Right lung (tissue), 5 donors: ENCODE data around the gene PIAS3. TPM values are rescaled to one million over a fixed set of nuclear protein-coding genes. Genes with fewer than 3 reads are reported as not detected.
"Not testable (repeated sequence)": the region's sequence is repeated elsewhere in the genome, so short reads cannot be mapped to it uniquely, and the experiment has no call there.

ENCODE experiments used
- DNase-seq, 2 donors: peaks; one replicate each; pipeline ENCODE4 v3.0.0-alpha.2; 2013
- polyA plus RNA-seq, 5 donors: library from polyadenylated mRNA; unstranded; fragments of 120-200 nt; gene quantifications; one replicate each; pipeline versions ENCODE4 v1.2.1 to v1.2.3, GENCODE V29; 2013; ENCODE audit warnings: inconsistent platforms in 1 of 5, low replicate concordance in 1 of 5; ENCODE audit not compliant: insufficient read length in 5 of 5, insufficient read depth in 1 of 5

PIAS3 gene
- polyA plus RNA-seq, 5 donors: 60.7 to 87.1 (median 79.4) TPM

- DNase-seq: no peak
These were observed 19.8 kb upstream of the PIAS3 start for GRCh38 chr1:145878724-145879123.

GRCh38 chr1:145877923-145878486 is 19.1 kb upstream of the PIAS3 start:
- no peak for DNase-seq

- no peak for DNase-seq
These were observed 15.8 kb upstream of the PIAS3 start for GRCh38 chr1:145874646-145875045.

- peak; percentile 60 to 68 for DNase-seq
These were observed 13.4 kb upstream of the PIAS3 start for GRCh38 chr1:145871994-145872924.

GRCh38 chr1:145868232-145868631 is 9.4 kb upstream of the PIAS3 start:
- DNase-seq: no peak

- no peak for DNase-seq
These were observed 4.6 kb upstream of the PIAS3 start for GRCh38 chr1:145863282-145864018.

- DNase-seq: peak; percentile 90
These were observed 676 bp upstream of the PIAS3 start for GRCh38 chr1:145859491-145860023.

- no peak for DNase-seq
These were observed 512 bp downstream of the PIAS3 start for GRCh38 chr1:145858238-145858900.

- DNase-seq: no peak
These were observed 1.7 kb downstream of the PIAS3 start for GRCh38 chr1:145857170-145857569.

- no peak for DNase-seq
These were observed 3.4 kb downstream of the PIAS3 start for GRCh38 chr1:145855426-145855948.

- DNase-seq: no peak
These were observed 9.3 kb downstream of the PIAS3 start for GRCh38 chr1:145849356-145850160.

GRCh38 chr1:145847827-145848226 is 11.1 kb downstream of the PIAS3 start:
- DNase-seq: no peak

GRCh38 chr1:145846201-145846612 is 12.7 kb downstream of the PIAS3 start:
- peak in 1 of 2 donors; percentile 41 for DNase-seq

GRCh38 chr1:145845514-145846161 is 13.2 kb downstream of the PIAS3 start, which contains the start of gene NUDT17:
TSS of gene NUDT17 (plus strand) at chr1:145845630. CDS start at chr1:145845641, 11 bp downstream.
- peak; percentile 80 to 81 for DNase-seq

GRCh38 chr1:145845144-145845513 is 13.8 kb downstream of the PIAS3 start:
- no peak for DNase-seq

GRCh38 chr1:145843031-145843430 is 15.8 kb downstream of the PIAS3 start:
- no peak for DNase-seq

- no peak for DNase-seq
These were observed 21.2 kb downstream of the PIAS3 start for GRCh38 chr1:145837656-145838055.

- DNase-seq: not testable (repeated sequence)
These were observed 28.1 kb downstream of the PIAS3 start for GRCh38 chr1:145830810-145831209.

- DNase-seq: no peak
These were observed 30.4 kb downstream of the PIAS3 start for GRCh38 chr1:145828367-145829026.
